GM18508 (cell line): ENCODE data around the gene SMAGP.
"Not testable (repeated sequence)": the region's sequence is repeated elsewhere in the genome, so short reads cannot be mapped to it uniquely, and the experiment has no call there.

ENCODE experiments used
- ATAC-seq: cut with Tn5 transposase; IDR thresholded peaks from one replicate; pipeline ENCODE4 v1.9.1; 2021; ENCODE audit warnings: moderate number of reproducible peaks; ENCODE audit not compliant: insufficient read depth, unreplicated experiment

Gene SMAGP

DNA sequence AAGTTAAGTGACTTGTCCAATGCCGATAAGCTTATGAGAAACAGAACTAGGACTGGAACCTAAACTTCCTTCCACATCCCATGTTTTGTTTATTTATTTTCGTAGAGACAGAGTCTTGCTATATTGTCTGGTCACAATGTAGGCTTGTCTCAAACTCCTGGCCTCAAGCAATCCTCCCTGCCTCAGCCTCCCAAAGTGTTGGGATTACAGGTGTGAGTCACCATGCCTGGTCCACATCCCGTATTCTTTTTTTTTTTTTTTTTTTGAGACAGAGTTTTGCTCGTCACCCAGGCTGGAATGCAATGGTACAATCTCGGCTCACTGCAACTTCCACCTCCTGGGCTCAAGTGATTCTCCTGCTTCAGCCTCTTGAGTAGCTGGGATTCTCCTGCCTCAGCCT lies 43.1 kb downstream of the SMAGP start:
- not testable (repeated sequence) for ATAC-seq

DNA sequence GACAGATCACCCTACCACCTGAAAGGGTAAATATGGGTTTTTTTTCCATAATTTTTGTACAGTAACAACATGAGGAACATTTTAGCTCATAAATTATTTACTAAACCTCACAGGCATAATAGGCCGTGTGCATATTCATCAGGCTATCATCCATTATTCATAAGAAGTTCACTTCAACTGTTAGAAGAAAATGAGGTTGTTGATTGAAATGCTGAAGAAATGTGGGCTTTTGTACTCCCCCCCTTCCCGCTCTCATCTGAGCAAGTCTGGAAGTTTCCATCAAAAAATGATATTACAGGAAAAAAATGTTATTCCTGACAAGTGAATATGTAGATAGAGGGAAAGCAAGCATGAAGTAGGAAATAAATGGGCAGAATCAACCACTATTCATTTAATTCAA lies 44.4 kb downstream of the SMAGP start:
- ATAC-seq: no peak

DNA sequence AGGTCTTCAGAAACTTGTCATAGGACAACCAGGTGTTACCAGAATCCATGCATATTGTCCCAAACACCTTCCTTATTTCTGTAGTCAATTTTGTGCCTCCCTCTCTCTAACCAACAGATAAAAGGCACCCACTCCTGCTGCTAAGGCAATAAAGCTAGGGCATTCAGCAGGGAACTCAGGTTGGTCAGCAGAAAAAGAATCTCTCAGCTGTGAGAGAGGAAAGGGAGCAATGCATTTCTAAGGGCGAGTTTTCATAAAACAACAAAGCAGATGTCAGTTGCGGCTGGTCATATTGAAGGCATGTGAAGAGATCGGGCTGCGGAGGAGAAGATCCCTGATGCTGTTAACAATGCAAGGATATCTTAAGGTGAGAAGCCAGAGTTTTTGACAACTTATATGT lies 45.0 kb downstream of the SMAGP start:
- no peak for ATAC-seq

DNA sequence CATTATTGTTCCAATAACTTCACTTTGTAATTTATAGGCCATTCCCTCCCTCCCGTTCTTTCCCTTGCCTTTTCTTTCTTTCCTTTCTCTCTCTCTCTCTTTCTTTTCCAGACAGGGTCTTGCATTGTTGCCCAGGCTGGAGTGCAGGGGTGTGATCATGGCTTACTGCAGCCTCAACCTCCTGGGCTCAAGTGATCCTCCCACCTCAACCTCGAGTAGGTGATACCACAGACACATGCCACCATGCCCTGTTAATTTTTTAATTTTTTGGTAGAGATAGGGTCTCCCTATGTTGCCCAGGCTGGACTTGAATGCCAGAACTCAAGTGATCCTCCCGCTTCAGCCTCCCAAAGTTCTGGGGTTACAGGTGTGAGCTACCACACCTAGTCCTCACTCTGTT lies 45.6 kb downstream of the SMAGP start:
- ATAC-seq: no peak

DNA sequence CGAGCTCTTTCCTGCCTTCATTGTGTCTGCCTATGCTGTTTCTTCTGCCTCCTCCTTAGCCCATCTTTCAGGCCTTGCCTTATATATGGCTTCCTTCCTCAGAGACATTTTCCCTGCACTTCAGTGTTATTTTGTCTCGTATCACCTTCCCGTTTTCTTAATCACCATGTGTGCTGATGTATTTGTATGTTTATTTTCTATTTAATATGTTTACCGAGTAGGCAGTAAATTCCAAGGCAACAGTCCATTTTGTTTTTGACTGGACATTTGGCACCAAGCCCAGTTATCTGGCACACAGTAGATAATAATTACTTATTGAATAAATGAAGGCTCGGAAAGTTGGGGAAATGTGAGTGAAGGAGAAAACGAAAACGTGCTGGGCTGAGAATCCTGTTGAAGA lies 47.8 kb downstream of the SMAGP start:
- ATAC-seq: no peak

DNA sequence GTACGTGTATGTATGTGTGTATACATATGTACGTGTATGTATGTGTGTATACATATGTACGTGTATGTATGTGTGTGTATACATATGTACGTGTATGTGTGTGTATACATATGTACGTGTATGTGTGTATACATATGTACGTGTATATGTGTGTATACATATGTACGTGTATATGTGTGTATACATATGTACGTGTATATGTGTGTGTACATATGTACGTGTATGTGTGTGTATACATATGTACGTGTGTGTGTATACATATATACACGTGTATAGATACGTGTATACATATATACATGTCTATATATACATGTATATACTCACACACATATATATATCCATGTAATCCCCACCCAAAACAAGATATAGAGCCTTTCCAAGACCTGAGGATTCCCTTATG lies 50.4 kb downstream of the SMAGP start:
- not testable (repeated sequence) for ATAC-seq

DNA sequence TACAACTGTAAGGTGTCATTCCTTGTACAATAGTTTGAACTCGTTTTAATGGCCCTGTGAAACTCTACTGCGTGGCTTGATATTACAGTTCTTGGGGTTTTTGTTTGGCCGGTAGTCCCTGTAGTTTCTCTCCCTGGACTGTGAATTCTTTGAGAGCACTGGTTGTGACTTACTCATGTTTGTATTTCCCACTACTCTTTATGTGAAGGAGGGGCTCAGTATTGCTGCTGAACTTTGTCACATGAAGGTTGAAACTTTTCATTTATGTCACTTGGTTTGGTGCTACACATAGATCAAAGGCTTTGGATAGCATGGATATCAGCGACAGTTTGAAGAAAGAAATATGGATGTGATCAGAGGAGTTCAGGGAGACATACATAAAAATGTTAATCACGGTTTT lies 50.9 kb downstream of the SMAGP start:
- ATAC-seq: no peak

DNA sequence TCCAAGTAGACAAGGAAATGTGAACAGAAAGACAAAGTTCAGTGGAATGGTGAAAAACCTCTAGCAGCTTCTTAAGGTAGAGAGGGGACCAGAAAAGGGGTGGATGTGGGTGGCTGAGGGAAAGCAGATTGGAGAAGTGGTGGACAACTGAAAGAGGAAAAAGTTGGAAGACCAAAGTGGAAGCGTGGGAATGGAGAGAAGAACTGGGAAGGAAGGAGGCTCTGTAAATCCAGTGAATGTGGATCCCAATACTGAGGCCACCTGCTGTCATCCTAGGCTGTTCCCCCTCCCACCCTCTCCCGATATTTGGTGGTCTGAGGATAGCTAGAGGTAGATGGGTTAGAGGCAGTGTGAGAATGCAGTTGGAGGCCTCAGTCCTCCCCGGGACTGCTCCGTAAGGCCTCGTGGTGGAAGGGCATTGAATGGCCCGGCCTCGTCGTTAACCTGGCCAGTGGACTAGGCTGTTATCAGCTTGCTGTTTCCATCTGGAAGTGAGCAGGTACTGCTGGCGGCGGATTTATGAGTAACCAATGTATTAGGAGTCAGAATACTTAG lies 51.5 kb downstream of the SMAGP start:
- no peak for ATAC-seq

DNA sequence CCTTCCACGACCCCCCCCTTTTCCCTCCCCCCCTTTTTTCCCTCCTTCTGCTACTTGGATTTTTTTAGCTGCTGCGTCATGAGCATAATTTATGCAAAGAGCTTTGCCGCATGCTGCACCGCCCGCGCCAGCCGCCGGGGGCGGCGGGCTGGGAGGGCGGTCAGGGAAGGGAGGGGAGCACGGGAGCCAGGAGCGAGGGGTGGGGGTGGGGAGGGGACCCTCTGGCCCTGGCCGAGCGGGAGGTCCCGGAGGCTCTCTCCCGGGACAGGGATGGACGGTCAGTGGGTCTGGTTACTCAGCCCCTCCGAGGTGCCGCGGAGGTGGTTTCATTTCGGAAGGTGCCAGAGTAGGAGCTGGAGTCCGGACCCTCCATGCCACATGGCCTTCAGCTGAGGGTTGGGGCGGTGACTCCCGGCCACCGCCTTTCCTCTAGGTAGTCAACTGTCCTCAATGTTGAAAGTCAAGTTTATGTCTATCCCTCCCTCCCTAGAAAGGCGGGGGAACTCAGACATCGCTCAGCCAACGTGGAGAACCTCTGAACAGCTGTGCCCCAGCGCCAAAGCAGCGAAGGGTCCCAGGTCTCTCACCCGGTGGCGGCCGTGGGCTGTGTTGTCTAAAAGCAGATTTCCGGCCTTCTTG lies 52.1 kb downstream of the SMAGP start, which contains the start of gene POU6F1:
POU6F1 (minus strand) TSS at position 95 of the 639 bp plus-strand sequence. CDS start 11,226 bp downstream, outside the sequence.
- ATAC-seq: no peak

DNA sequence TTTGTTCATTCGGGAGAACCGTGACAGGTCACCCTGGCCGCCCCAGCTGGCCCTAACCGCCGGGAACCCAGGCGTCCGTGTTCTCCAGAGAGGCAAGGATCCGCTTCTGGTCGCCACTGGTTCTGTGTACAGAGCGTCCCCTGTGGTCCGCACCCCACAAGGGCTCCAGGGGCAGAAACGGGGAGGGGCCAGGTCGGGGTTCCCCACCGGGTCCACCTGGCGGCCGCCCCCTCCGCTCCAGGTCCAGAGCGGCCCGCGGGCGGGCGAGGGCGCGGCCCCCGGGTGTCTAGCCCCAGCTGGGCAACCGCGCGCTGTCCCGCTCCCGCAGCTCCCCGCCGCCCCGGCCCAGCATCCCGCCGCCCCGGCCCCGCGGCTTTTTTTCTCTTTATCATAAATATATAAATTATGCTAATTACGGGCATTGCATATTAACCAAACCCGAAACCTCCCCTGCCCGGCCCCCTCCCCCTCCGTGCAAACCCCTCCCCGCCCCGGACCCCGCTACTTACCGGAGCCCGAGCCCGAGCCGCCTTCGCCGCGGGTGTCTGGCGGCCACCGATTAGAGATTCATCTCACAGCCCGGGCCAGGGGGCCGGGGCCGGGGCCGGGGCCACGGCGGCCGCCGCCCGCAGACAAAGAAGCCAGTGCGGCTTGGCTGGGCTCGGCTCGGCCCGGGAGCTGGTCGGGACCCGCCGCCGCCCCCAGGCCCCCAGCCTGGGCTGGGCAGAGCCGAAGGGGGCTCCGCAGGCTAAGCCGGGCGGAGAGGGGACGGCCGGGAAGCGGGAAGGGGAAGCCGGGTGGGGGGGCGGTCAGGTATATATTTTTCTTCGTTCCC lies 52.9 kb downstream of the SMAGP start:
- no peak for ATAC-seq

DNA sequence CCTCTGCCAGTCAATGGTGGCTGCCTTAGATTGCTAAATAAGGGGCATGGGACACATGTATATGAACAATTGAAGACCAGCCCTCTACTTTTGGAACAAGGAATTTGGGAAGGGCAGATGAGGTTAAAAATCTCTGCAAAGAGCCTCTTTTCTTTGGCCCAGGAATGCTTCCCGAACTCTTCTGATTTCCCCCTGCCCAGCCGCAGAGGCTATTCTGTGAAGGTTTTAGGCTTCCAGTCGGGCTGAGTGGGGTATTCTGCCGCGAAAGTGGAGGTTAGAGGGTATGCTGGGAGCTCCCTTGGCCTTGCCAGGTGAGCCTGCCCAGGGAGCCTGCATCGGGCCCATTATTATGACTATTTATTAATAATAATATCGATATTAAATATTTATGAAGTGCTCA lies 53.6 kb downstream of the SMAGP start:
- ATAC-seq: no peak

DNA sequence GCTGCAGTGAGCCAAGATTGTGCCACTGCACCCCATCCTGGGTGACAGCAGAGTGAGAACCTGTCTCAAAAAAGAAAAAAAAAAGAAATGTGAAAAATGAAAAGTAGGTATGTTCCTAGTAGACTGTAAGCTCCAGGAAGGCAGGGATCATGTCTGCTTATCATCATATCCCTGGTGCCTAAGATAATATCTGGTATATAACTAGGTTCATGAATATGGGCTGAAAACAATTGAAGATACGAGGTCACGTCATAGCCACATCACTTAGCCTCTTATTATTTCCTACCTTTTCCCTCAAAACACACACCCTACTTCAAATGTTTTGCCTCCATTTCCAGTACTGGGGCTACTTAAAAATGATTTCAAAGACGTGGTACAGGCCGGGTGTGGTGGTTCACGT lies 55.3 kb downstream of the SMAGP start:
- ATAC-seq: no peak

DNA sequence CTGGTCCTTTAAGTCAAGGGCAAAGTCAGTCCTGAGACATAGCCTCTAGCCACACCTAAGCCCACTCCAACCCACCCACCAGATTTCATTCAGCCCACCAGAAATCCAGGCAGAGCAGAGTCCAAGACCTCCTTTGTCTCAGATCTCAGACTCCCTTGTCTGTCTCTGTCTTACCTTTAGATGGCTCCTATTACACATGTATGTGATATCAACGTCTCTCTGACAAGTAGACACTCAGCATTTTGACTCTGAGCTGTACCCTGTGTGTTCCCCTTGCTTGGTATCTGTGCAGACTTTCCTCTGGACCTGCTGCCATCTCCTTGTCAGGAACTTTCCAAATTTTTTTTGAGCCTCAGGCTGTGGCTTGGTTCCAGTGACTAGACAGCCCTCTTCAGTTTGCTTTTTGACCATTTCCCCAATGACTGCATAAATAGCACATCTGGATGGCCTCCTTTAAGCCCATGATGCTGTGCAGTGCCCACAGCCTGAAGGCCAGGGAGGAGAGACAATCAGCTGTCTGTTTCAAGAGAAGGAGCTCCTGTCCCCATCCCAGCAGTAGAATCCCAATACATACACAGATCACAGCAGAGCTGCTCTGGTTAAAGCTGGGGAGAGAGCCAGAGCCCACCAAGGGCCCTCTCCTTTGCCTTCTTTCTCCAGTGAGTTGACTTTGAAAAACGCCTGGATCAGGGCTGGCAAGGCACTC lies 59.4 kb downstream of the SMAGP start:
- ATAC-seq: no peak

DNA sequence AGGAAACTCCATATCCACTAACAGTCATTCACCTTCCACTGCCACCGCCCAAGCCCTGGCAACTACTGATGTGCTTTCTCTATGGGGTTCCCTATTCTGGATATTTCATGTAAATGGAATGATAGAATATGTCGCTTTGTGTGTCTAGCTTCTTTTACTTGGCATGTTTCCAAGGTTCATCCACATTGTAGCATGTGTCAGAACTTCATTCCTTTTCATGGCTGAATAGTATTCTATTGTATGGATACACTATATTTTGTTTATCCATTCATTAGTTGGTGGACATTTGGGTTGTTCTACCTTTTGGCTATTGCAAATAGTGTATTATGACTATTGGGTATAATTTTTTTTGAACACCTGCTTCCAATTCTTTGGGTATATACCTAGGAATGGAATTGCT lies 61.0 kb downstream of the SMAGP start:
- ATAC-seq: no peak

DNA sequence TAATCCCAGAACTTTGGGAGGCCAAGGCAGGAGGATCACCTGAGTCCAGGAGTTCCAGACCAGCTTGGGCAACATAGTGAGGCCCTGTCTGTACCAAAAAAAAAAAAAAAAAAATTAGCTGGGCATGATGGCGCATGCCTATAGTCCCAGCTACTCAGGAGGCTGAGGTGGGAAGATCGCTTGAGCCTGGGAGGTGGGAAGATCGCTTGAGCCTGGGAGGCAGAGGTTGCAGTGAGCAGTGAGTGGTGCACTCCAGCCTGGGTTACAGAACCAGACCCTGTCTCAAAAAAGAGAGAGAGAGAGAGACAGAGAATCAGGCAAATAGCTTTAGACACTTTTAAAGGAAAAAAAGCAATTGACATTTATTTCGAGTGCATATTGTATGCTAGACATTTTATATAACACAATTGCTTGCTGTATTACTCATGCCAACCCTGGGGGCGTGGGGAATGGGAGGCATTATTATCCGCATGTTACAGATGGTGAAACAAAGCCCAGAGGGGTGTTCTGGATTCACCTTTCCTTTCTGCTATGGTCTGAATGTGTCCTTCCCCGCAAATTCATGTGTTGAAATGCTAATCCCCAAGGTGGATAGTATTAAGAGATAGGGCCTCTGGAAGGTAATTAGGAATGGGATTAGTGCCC lies 62.1 kb downstream of the SMAGP start:
- ATAC-seq: no peak

DNA sequence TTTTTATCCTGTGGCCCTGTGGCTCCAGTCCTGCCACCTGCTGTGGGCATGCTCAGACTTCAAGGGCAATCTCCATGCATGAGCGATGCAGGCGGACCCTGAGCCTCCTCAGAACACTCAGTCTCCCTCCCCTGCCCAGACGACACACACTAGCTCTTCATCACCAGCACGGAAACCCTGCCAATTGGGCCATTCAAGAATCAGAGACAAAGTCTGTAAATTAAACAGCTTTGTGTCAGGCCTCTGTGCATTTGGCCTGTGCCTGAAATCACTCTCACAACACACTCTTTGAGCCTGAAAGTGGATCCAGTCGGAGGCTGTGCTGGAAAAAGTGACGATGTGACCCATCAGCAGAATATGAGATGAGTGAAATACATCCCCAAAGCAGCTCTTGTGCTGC lies 64.9 kb downstream of the SMAGP start:
- ATAC-seq: no peak

DNA sequence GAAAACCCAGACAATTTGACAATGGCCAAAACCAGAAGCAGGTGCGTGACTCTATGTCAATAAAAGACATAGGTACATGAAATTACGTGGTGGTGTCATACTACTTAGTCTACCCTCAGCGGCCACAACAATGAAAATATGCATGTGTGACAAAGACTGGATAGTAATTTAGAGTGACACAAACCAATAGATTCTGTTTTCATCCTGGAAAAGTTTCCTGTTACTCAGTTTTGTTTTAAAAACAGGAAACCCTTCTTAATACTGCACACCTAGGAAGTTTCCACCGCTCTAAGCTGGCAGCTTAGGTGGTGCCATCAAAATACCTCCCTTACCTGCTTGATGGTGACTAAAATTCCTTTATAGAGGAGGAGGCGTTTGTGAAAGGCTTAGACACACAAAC lies 67.5 kb downstream of the SMAGP start:
- ATAC-seq: no peak

DNA sequence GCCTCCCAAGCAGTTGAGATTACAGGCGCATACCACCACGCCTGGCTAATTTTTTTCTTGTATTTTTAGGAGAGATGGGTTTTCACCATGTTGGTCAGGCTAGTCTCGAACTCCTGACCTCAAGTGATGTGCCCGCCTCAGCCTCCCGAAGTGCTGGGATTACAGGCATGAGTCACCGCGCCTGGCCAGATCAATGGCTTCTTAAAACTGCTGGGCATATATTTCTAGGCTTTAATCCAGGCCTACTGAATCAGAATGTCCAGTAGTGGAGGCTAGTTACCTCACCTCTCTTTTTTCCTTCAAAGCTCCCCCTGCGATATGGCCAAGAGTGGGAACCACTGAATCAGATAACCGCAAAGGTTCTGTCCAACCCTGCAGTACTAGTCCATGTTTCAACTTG lies 69.4 kb downstream of the SMAGP start:
- ATAC-seq: no peak

DNA sequence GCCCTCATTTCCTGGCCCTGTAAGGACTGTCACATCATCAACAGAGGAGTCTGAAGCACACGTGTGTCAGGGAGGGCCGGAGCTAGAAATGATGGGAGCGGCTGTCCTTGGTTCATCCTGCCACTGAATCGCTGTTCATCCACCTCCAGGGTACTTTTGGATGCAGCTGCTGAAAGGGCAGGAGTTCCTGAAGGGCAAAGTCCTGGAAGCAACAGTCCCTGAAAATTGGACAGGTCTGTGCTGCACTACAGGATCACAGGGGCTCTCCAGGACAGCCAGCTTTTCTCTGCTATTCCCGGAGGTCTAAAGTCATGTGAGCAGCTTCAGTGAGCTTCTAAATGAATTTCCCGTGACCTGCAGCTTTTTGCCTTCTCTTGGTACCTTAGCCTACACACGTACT lies 70.1 kb downstream of the SMAGP start:
- ATAC-seq: no peak

DNA sequence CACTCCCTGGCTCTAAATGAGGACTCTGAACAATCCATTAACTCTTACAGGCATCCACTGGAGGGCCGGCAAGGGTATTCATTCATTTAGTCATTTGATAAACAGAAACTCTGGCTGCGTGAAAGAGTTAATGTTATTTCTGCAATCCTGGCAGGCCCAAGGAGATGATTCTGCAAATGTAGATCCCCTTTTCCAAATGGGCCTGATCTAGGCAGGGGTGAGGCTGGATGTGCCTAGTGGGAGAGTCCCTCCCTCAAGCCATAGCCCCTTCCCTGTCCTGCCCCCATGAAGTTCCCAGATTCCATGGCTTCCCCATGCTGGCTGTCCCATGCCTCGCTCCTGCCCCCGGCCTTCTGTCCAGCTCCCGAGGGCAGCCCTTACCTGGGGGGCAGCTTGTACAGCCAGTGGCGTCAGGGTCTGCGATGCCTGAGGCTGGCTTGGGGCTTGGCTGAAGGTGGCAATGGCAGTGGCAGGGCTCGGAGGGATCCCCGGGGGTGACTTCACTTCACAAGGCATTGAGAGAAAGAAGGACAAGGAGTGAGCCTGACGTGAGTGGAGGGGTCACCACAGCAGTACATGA lies 70.8 kb downstream of the SMAGP start:
- no peak for ATAC-seq
